ENCODE measurements around the gene CSK.

CSK gene

DNA sequence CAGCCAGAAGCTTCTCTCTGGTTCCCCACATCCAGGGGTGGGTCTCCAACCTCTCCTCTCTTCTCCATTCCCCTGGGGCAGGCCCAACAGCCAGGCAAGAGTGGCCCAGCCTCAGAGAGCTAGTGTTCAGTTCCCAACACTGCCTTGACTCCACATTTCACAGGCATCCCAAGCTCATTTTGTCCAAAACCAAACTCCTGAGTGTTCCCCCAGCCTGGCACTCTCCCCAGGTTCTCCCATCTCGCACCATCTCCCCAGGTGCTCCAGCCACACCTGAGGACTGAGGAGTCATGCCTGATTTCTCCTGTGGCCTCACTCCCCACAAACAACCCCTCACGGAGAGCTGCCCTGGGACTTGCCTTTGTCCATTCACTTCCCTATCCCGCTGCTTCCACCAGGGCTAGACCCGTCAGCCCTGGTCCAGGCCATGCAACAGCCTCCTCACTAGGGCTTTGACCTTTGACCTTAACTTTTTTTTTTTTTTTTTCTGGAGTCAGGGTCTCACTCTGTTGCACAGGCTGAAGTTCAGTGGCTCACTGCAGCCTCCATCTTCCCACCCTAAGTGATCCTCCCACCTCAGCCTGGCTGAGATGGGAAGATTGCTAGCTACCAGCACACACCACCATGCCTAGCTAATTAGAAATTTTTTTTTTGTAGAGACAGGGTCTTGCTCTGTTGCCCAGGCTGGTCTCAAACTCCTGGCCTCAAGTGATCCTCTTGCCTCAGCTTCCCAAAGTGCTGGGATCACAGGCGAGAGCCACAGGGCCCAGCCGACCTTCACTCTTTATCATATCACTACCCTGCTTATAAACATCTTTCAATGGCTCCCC is 3.9 kb upstream of the CSK start:
- Histone ChIP-seq H3K79me2 (peaks cover 6% of the 10 kb centered on the region), H3K9ac (no peak overlapping the region), H3K27me3 (ENCODE audit: control insufficient read depth, insufficient read depth, low read length) (no peaks in the 10 kb centered on the region), H3K27ac (no peak overlapping the region), H3K4me2 (ENCODE audit: low read length) (no peak overlapping the region), H2AFZ (no peak overlapping the region), H3K36me3 (ENCODE audit: control insufficient read depth, insufficient read depth, low read length) (no peaks in the 10 kb centered on the region), H3K4me3 (ENCODE audit: low read depth, low read length) (no peak overlapping the region), H3K9me3 (ENCODE audit: control insufficient read depth, low read length) (no peaks in the 10 kb centered on the region), H3K4me1 (peaks cover 13% of the 10 kb centered on the region)
- TF ChIP-seq, protein P1, sequence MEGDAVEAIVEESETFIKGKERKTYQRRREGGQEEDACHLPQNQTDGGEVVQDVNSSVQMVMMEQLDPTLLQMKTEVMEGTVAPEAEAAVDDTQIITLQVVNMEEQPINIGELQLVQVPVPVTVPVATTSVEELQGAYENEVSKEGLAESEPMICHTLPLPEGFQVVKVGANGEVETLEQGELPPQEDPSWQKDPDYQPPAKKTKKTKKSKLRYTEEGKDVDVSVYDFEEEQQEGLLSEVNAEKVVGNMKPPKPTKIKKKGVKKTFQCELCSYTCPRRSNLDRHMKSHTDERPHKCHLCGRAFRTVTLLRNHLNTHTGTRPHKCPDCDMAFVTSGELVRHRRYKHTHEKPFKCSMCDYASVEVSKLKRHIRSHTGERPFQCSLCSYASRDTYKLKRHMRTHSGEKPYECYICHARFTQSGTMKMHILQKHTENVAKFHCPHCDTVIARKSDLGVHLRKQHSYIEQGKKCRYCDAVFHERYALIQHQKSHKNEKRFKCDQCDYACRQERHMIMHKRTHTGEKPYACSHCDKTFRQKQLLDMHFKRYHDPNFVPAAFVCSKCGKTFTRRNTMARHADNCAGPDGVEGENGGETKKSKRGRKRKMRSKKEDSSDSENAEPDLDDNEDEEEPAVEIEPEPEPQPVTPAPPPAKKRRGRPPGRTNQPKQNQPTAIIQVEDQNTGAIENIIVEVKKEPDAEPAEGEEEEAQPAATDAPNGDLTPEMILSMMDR (IDR thresholded peaks at IDR 0.05) = no peak

DNA sequence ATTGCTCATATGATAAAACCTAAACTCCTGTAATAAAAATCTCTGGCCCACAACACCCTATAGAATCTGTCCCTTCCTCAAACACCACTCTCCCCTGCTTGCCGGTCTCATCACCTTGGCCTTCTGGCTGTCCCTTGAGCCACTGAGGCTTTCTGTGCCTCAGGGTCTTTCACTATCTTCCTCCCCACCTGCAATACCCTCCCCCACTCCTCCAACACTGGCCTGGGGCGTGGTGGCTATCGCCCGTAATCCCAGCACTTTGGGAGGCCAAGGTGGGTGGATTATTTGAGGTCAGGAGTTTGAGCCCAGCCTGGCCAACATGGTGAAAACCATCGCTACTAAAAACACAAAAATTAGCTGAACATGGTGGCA is 3.3 kb upstream of the CSK start:
- Histone ChIP-seq H3K9ac (no peak overlapping the region), H3K9me3 (ENCODE audit: control insufficient read depth, low read length) (no peaks in the 10 kb centered on the region), H3K27ac (no peak overlapping the region), H3K79me2 (peaks cover 6% of the 10 kb centered on the region), H2AFZ (no peak overlapping the region), H3K4me1 (peaks cover 13% of the 10 kb centered on the region), H3K27me3 (ENCODE audit: control insufficient read depth, insufficient read depth, low read length) (no peaks in the 10 kb centered on the region), H3K36me3 (ENCODE audit: control insufficient read depth, insufficient read depth, low read length) (no peaks in the 10 kb centered on the region), H3K4me3 (ENCODE audit: low read depth, low read length) (no peak overlapping the region), H3K4me2 (ENCODE audit: low read length) (no peak overlapping the region)
- TF ChIP-seq, protein P1 (IDR thresholded peaks at IDR 0.05) = no peak

DNA sequence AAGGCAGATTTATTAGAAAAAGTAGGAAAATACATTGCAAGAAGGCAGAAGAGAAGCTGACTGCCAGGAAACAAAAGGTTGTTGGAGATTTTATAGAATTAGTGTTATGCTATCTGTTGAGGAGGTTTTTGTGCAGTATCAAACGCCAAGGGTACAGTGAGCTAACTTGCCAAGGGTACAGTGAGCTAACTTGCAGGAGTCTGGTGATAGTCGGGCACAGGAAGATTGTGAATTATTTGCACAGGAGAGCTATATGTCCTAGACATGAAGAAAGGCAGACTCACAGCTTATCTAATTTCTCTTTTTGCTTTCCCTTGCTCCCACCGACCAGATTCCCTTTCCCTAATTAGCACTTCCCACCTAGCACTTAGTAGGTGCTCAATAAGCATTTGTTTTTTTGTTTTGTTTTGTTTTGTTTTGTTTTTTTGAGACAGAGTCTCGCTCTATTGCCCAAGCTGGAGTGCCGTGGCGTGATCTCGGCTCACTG is 2.7 kb upstream of the CSK start:
- TF ChIP-seq, protein P1 (IDR thresholded peaks at IDR 0.05) = no peak
- Histone ChIP-seq H3K9ac (no peak overlapping the region), H3K79me2 (peaks cover 6% of the 10 kb centered on the region), H3K4me3 (ENCODE audit: low read depth, low read length) (no peak overlapping the region), H2AFZ (no peak overlapping the region), H3K36me3 (ENCODE audit: control insufficient read depth, insufficient read depth, low read length) (no peaks in the 10 kb centered on the region), H3K27ac (no peak overlapping the region), H3K4me2 (ENCODE audit: low read length) (no peak overlapping the region), H3K4me1 (peaks cover 13% of the 10 kb centered on the region), H3K27me3 (ENCODE audit: control insufficient read depth, insufficient read depth, low read length) (no peaks in the 10 kb centered on the region), H3K9me3 (ENCODE audit: control insufficient read depth, low read length) (no peaks in the 10 kb centered on the region)

DNA sequence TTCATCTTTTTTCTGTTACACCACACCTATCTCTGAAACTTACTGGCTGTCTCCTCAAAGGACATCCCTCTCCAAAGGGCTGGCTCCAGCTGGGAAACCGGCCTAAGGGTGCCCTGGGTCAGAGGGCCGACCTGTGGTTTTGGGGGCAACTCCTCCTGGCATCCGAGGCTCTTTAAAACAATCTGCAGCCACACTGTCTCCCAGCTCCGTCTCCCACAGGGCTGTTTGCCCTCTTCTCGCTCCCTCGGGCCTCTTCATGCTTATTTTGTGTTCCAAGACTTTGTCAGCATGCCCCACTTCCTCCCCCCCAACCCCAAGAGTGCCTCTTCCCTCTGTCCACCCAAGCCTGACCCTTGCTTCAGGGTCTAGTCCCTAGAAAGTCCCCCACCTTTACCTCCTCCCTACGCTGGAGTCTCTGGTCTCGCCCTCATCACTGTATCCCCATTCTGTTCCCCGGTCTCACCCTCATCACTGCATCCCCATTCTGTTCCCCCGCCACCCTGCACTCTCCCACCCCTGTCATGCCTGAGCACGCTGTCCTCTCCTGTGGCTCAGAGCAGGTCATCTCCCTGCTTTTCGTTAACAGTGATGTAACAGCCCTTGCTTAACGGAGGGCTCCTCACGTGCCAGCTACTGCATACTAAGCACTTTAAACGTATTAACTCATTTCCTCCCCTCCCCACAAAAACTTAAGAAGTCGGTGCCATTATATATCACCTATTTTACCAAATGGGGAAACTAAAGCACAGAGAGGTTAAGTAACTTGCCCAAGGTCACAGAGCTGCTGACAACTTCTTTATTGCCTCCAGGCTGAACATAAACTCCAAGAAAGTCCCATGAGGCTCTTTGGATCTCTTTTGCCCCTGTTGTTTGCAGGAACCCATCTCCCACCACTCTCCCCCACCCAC is 1.1 kb upstream of the CSK start:
- Histone ChIP-seq H3K4me1 (peaks cover 13% of the 10 kb centered on the region), H3K27ac (peak overlapping the region; percentile 42), H3K27me3 (ENCODE audit: control insufficient read depth, insufficient read depth, low read length) (no peaks in the 10 kb centered on the region), H3K9me3 (ENCODE audit: control insufficient read depth, low read length) (no peaks in the 10 kb centered on the region), H2AFZ (peak overlapping the region; percentile 58), H3K79me2 (peaks cover 6% of the 10 kb centered on the region), H3K36me3 (ENCODE audit: control insufficient read depth, insufficient read depth, low read length) (no peaks in the 10 kb centered on the region), H3K4me2 (ENCODE audit: low read length) (peak overlapping the region; percentile 76), H3K9ac (no peak overlapping the region), H3K4me3 (ENCODE audit: low read depth, low read length) (peak overlapping the region; percentile 41)
- TF ChIP-seq, protein P1 (IDR thresholded peaks at IDR 0.05) = no peak

Data from parathyroid adenoma (tissue), 2 donors.